Neural progenitor cell (in vitro differentiated cells): Measurements from ENCODE around the gene TBC1D20. TPM values are rescaled to one million over a fixed set of nuclear protein-coding genes. Genes with fewer than 3 reads are reported as not detected.
"Not testable (repeated sequence)": the region's sequence is repeated elsewhere in the genome, so short reads cannot be mapped to it uniquely, and the experiment has no call there.

Source experiments
- DNase-seq: peaks from one replicate; pipeline ENCODE4 v3.0.0-alpha.2; 2016; ENCODE audit warnings: low spot score
- H2AFZ ChIP-seq: fragments of 200-600 bp; sonication (generic); replicated peaks from 2 replicates; pipeline ENCODE4 v1.6.1; 2016; ENCODE audit warnings: antibody characterized with exemption
- H3F3A ChIP-seq: fragments of 200-600 bp; sonication (generic); 2 replicates; pipeline ENCODE4 v1.6.1; 2016; ENCODE audit warnings: antibody characterized with exemption, low read depth
- H3K27ac ChIP-seq: fragments of 200-600 bp; sonication (generic); 2 replicates; pipeline ENCODE4 v1.5.1; 2016; ENCODE audit warnings: mild to moderate bottlenecking
- H3K27me3 ChIP-seq: fragments of 200-600 bp; sonication (generic); 2 replicates; pipeline ENCODE4 v1.6.1; 2016; ENCODE audit warnings: mild to moderate bottlenecking, moderate library complexity
- H3K36me3 ChIP-seq: fragments of 200-600 bp; sonication (generic); 2 replicates; pipeline ENCODE4 v1.5.1; 2016
- H3K4me1 ChIP-seq: fragments of 200-600 bp; sonication (generic); 2 replicates; pipeline ENCODE4 v1.6.1; 2016; ENCODE audit warnings: mixed run types
- H3K4me2 ChIP-seq: fragments of 200-600 bp; sonication (generic); 2 replicates; pipeline ENCODE4 v1.6.1; 2016
- H3K4me3 ChIP-seq: fragments of 200-600 bp; sonication (generic); 2 replicates; pipeline ENCODE4 v1.5.1; 2016
- H3K79me2 ChIP-seq: fragments of 200-600 bp; sonication (generic); 2 replicates; pipeline ENCODE4 v1.6.1; 2016; ENCODE audit warnings: low read depth
- H3K9ac ChIP-seq: fragments of 200-600 bp; sonication (generic); 2 replicates; pipeline ENCODE4 v1.6.1; 2016
- H3K9me3 ChIP-seq: fragments of 200-600 bp; sonication (generic); 2 replicates; pipeline ENCODE4 v1.5.1; 2016; ENCODE audit warnings: low read depth
- H4K20me1 ChIP-seq: fragments of 200-600 bp; sonication (generic); 2 replicates; pipeline ENCODE4 v1.6.1; 2016; ENCODE audit warnings: low read depth
- H3K27ac Mint-ChIP-seq: 3 replicates; pipeline ENCODE4 v1.8.0; 2021; ENCODE audit warnings: mixed read lengths
- H3K27me3 Mint-ChIP-seq: 2 replicates; pipeline ENCODE4 v1.8.0; 2022; ENCODE audit warnings: low read depth, mild to moderate bottlenecking, inconsistent platforms, moderate library complexity, mixed read lengths; ENCODE audit not compliant: insufficient read depth
- H3K36me3 Mint-ChIP-seq: 3 replicates; pipeline ENCODE4 v1.8.0; 2021; ENCODE audit warnings: mixed read lengths
- H3K4me1 Mint-ChIP-seq: 3 replicates; pipeline ENCODE4 v1.8.0; 2021; ENCODE audit warnings: mixed read lengths
- H3K4me3 Mint-ChIP-seq: 3 replicates; pipeline ENCODE4 v1.8.0; 2021; ENCODE audit warnings: mild to moderate bottlenecking, moderate library complexity, mixed read lengths
- H3K9me3 Mint-ChIP-seq: 3 replicates; pipeline ENCODE4 v1.8.0; 2020; ENCODE audit warnings: mixed read lengths
- CTCF ChIP-seq: fragments of 200-600 bp; sonication (generic); IDR thresholded peaks from 2 replicates; pipeline ENCODE4 v1.5.1; 2017; ENCODE audit warnings: antibody characterized with exemption, mild to moderate bottlenecking
- EZH2 ChIP-seq: fragments of 200-600 bp; sonication (generic); IDR thresholded peaks from 2 replicates; pipeline ENCODE4 v1.6.1; 2017; ENCODE audit warnings: antibody characterized with exemption, mild to moderate bottlenecking, moderate library complexity
- EZH2phosphoT487 ChIP-seq: fragments of 200-600 bp; sonication (generic); IDR thresholded peaks from 2 replicates; pipeline ENCODE4 v1.6.1; 2017; ENCODE audit warnings: antibody characterized with exemption
- total RNA-seq: library from RNA; depleted of rRNA; stranded (reverse); fragments of >200 nt; gene quantifications from 2 replicates; pipeline ENCODE4 v1.2.3, GENCODE V29; 2015; ENCODE audit warnings: low replicate concordance

Gene TBC1D20
- total RNA-seq, 1 donor from 2014 or later: 23.2 TPM

- DNase-seq: no peak
- Histone ChIP-seq H3K9me3 (no peaks in the 10 kb centered on the region), H3K36me3 (no peaks in the 10 kb centered on the region), H3K4me3 (no peak overlapping the region), H3K27me3 (no peaks in the 10 kb centered on the region), H4K20me1 (no peaks in the 10 kb centered on the region), H3K79me2 (no peaks in the 10 kb centered on the region), H2AFZ (no peak overlapping the region), H3K9ac (no peak overlapping the region), H3F3A (no peaks in the 10 kb centered on the region), H3K4me2 (no peak overlapping the region), H3K27ac (no peak overlapping the region), H3K4me1 (no peaks in the 10 kb centered on the region)
- Mint-ChIP-seq H3K27me3 (peaks cover 2% of the 10 kb centered on the region), H3K36me3 (no peaks in the 10 kb centered on the region), H3K27ac (peak overlapping the region; percentile 54), H3K4me3 (peak overlapping the region; percentile 33), H3K4me1 (no peaks in the 10 kb centered on the region), H3K9me3 (no peaks in the 10 kb centered on the region)
- TF ChIP-seq EZH2phosphoT487 (no peak), EZH2 (no peak), CTCF (no peak)
Measured at GRCh38 chr20:389220-389619, 73.1 kb downstream of the TBC1D20 start.

- H3K27me3 ChIP-seq: peaks cover 4% of the 10 kb centered on the region
- H3F3A ChIP-seq: no peaks in the 10 kb centered on the region
- H3K4me3 ChIP-seq: no peak overlapping the region
- no peak overlapping the region for H3K27ac ChIP-seq
- H3K27ac Mint-ChIP-seq: peak overlapping the region; percentile 3
- H3K36me3 Mint-ChIP-seq: no peaks in the 10 kb centered on the region
- H3K9me3 ChIP-seq: no peaks in the 10 kb centered on the region
- H2AFZ ChIP-seq: no peak overlapping the region
- no peak overlapping the region for H3K4me3 Mint-ChIP-seq
- no peaks in the 10 kb centered on the region for H3K4me1 Mint-ChIP-seq
- no peaks in the 10 kb centered on the region for H3K4me1 ChIP-seq
- no peak overlapping the region for H3K9ac ChIP-seq
- DNase-seq: no peak
- H3K79me2 ChIP-seq: no peaks in the 10 kb centered on the region
- H3K9me3 Mint-ChIP-seq: no peaks in the 10 kb centered on the region
- no peak overlapping the region for H3K4me2 ChIP-seq
- H3K27me3 Mint-ChIP-seq: peaks cover 7% of the 10 kb centered on the region
- no peaks in the 10 kb centered on the region for H3K36me3 ChIP-seq
- no peak for TF ChIP-seq EZH2phosphoT487
- no peak for TF ChIP-seq EZH2
- TF ChIP-seq CTCF: no peak
- no peaks in the 10 kb centered on the region for H4K20me1 ChIP-seq
Measured at GRCh38 chr20:388034-388994, 74.0 kb downstream of the TBC1D20 start.

GRCh38 chr20:387520-387919, 74.8 kb downstream of the TBC1D20 start:
- H3K79me2 ChIP-seq: no peaks in the 10 kb centered on the region
- H3K4me3 Mint-ChIP-seq: no peak overlapping the region
- no peaks in the 10 kb centered on the region for H3K4me1 Mint-ChIP-seq
- no peak overlapping the region for H3K4me2 ChIP-seq
- TF ChIP-seq EZH2phosphoT487: no peak
- TF ChIP-seq CTCF: no peak
- no peak for TF ChIP-seq EZH2
- DNase-seq: no peak
- no peak overlapping the region for H3K9ac ChIP-seq
- H3K9me3 Mint-ChIP-seq: no peaks in the 10 kb centered on the region
- peaks cover 6% of the 10 kb centered on the region for H4K20me1 ChIP-seq
- H2AFZ ChIP-seq: no peak overlapping the region
- peaks cover 12% of the 10 kb centered on the region for H3K27me3 ChIP-seq
- no peak overlapping the region for H3K27ac Mint-ChIP-seq
- H3K4me1 ChIP-seq: no peaks in the 10 kb centered on the region
- peaks cover 7% of the 10 kb centered on the region for H3K27me3 Mint-ChIP-seq
- no peak overlapping the region for H3K27ac ChIP-seq
- no peaks in the 10 kb centered on the region for H3K9me3 ChIP-seq
- H3K36me3 ChIP-seq: no peaks in the 10 kb centered on the region
- no peak overlapping the region for H3K4me3 ChIP-seq
- H3F3A ChIP-seq: no peaks in the 10 kb centered on the region
- no peaks in the 10 kb centered on the region for H3K36me3 Mint-ChIP-seq

- not testable (repeated sequence) for H3K9me3 Mint-ChIP-seq, H3K4me1 ChIP-seq, H3K79me2 ChIP-seq, H3K36me3 Mint-ChIP-seq, H3K27ac ChIP-seq, H3K27ac Mint-ChIP-seq, H3K4me3 Mint-ChIP-seq, H3K9ac ChIP-seq, H3K36me3 ChIP-seq, DNase-seq, H2AFZ ChIP-seq, H3K9me3 ChIP-seq, H4K20me1 ChIP-seq, H3K4me1 Mint-ChIP-seq, H3F3A ChIP-seq, H3K4me2 ChIP-seq, H3K4me3 ChIP-seq
- H3K27me3 ChIP-seq: peaks cover 21% of the 10 kb centered on the region
- peaks cover 11% of the 10 kb centered on the region for H3K27me3 Mint-ChIP-seq
Measured at GRCh38 chr20:386634-387033, 75.7 kb downstream of the TBC1D20 start.
